PC-3 (cell line): ENCODE data around the gene OTC.

Experiments
- EZH2 ChIP-seq: fragments of 300-600 bp; sonication (generic); IDR thresholded peaks from one replicate; pipeline ENCODE4 v1.6.1; 2017; ENCODE audit warnings: antibody characterized with exemption, mild to moderate bottlenecking, low read length; ENCODE audit not compliant: unreplicated experiment
- EZH2phosphoT487 ChIP-seq: fragments of 300-600 bp; sonication (generic); IDR thresholded peaks from 2 replicates; pipeline ENCODE4 v1.6.1; 2018; ENCODE audit warnings: mild to moderate bottlenecking, antibody characterized with exemption, low read length, borderline replicate concordance
- TF ChIP-seq, protein P1 (sequence below): fragments of 300-600 bp; sonication (generic); conservative IDR thresholded peaks from 2 replicates; pipeline ENCODE4 v1.5.1; 2017; ENCODE audit warnings: antibody characterized with exemption, low read depth, mild to moderate bottlenecking, low read length

GRCh38 chrX:38400389-38400910 is 48.0 kb downstream of the OTC start:
- TF ChIP-seq, protein P1, sequence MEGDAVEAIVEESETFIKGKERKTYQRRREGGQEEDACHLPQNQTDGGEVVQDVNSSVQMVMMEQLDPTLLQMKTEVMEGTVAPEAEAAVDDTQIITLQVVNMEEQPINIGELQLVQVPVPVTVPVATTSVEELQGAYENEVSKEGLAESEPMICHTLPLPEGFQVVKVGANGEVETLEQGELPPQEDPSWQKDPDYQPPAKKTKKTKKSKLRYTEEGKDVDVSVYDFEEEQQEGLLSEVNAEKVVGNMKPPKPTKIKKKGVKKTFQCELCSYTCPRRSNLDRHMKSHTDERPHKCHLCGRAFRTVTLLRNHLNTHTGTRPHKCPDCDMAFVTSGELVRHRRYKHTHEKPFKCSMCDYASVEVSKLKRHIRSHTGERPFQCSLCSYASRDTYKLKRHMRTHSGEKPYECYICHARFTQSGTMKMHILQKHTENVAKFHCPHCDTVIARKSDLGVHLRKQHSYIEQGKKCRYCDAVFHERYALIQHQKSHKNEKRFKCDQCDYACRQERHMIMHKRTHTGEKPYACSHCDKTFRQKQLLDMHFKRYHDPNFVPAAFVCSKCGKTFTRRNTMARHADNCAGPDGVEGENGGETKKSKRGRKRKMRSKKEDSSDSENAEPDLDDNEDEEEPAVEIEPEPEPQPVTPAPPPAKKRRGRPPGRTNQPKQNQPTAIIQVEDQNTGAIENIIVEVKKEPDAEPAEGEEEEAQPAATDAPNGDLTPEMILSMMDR: no peak
- TF ChIP-seq EZH2phosphoT487 (no peak), EZH2 (no peak)
